Liver (tissue), 9 donors: Measurements from ENCODE around the gene DCP2. TPM values are rescaled to one million over a fixed set of nuclear protein-coding genes. Genes with fewer than 3 reads are reported as not detected.

Experiments used
- DNase-seq: peaks from one replicate; pipeline ENCODE4 v3.0.0-alpha.2; 2017; ENCODE audit warnings: low spot score
- H3K27ac ChIP-seq, 2 donors: one replicate each; pipeline ENCODE4 v1.7.0; 2013; ENCODE audit warnings: inconsistent platforms in 2 of 2, low read length in 2 of 2, control low read depth in 1 of 2, low read depth in 1 of 2, mild to moderate bottlenecking in 1 of 2
- H3K27me3 ChIP-seq, 4 donors: one replicate each; pipeline versions ENCODE4 v1.6.1 to v1.7.0; 2013; ENCODE audit warnings: low read length in 3 of 4, inconsistent platforms in 1 of 4, mild to moderate bottlenecking in 1 of 4, moderate library complexity in 1 of 4; ENCODE audit not compliant: control insufficient read depth in 4 of 4, insufficient read depth in 4 of 4
- H3K36me3 ChIP-seq, 4 donors: one replicate each; pipeline versions ENCODE4 v1.6.1 to v1.7.0; 2013; ENCODE audit warnings: low read length in 3 of 4, mild to moderate bottlenecking in 3 of 4, low read depth in 1 of 4, moderate library complexity in 1 of 4; ENCODE audit not compliant: control insufficient read depth in 4 of 4, insufficient read depth in 3 of 4
- H3K4me1 ChIP-seq, 4 donors: one replicate each; pipeline versions ENCODE4 v1.6.1 to v1.7.0; 2013; ENCODE audit warnings: low read length in 3 of 4, mild to moderate bottlenecking in 3 of 4, moderate library complexity in 1 of 4; ENCODE audit not compliant: control insufficient read depth in 4 of 4, insufficient read depth in 4 of 4
- H3K4me3 ChIP-seq, 3 donors: one replicate each; pipeline versions ENCODE4 v1.6.1 to v1.7.0; 2013; ENCODE audit warnings: low read length in 3 of 3, control low read depth in 1 of 3, low read depth in 1 of 3, mild to moderate bottlenecking in 1 of 3
- H3K9ac ChIP-seq, 2 donors: one replicate each; pipeline ENCODE4 v1.7.0; 2013; ENCODE audit warnings: low read length in 2 of 2, mild to moderate bottlenecking in 2 of 2, moderate library complexity in 2 of 2, control low read depth in 1 of 2, low read depth in 1 of 2
- H3K9me3 ChIP-seq, 4 donors: one replicate each; pipeline versions ENCODE4 v1.6.1 to v1.7.0; 2013; ENCODE audit warnings: low read length in 3 of 4; ENCODE audit not compliant: control insufficient read depth in 4 of 4
- EGR1 ChIP-seq, 2 donors: IDR thresholded peaks; 2 replicates each; pipeline ENCODE4 v1.6.1; 2016 to 2018; ENCODE audit warnings: antibody characterized with exemption in 2 of 2, low read depth in 2 of 2
- FOXA1 ChIP-seq: IDR thresholded peaks from 2 replicates; pipeline ENCODE4 v1.6.1; 2016; ENCODE audit warnings: antibody characterized with exemption
- FOXA2 ChIP-seq: IDR thresholded peaks from 2 replicates; pipeline ENCODE4 v1.6.1; 2016; ENCODE audit warnings: antibody characterized with exemption
- GABPA ChIP-seq, 2 donors: IDR thresholded peaks in 1 of 2; conservative IDR thresholded peaks in 1 of 2; 2 replicates each; pipeline ENCODE4 v1.6.1; 2016; ENCODE audit warnings: antibody characterized with exemption in 2 of 2, mild to moderate bottlenecking in 1 of 2, moderate library complexity in 1 of 2
- HNF4A ChIP-seq, 2 donors: conservative IDR thresholded peaks; 2 replicates each; pipeline ENCODE4 v1.6.1; 2016; ENCODE audit warnings: antibody characterized with exemption in 2 of 2, mild to moderate bottlenecking in 2 of 2
- HNF4G ChIP-seq: IDR thresholded peaks from 2 replicates; pipeline ENCODE4 v1.6.1; 2016; ENCODE audit warnings: antibody characterized with exemption
- NR2F2 ChIP-seq: IDR thresholded peaks from 2 replicates; pipeline ENCODE4 v1.6.1; 2016; ENCODE audit warnings: antibody characterized with exemption
- RAD21 ChIP-seq, 2 donors: IDR thresholded peaks; 2 replicates each; pipeline ENCODE4 v1.6.1; 2016; ENCODE audit warnings: antibody characterized with exemption in 2 of 2, mild to moderate bottlenecking in 2 of 2
- RXRA ChIP-seq, 2 donors: IDR thresholded peaks; 2 replicates each; pipeline ENCODE4 v1.6.1; 2017 to 2018; ENCODE audit warnings: antibody characterized with exemption in 2 of 2, mild to moderate bottlenecking in 1 of 2
- SP1 ChIP-seq: IDR thresholded peaks from 2 replicates; pipeline ENCODE4 v1.6.1; 2018; ENCODE audit warnings: antibody characterized with exemption, mild to moderate bottlenecking
- YY1 ChIP-seq: IDR thresholded peaks from 2 replicates; pipeline ENCODE4 v1.6.1; 2016; ENCODE audit warnings: antibody characterized with exemption, mild to moderate bottlenecking
- ZBTB33 ChIP-seq: IDR thresholded peaks from 2 replicates; pipeline ENCODE4 v1.6.1; 2016; ENCODE audit warnings: antibody characterized with exemption
- WGBS: extraction: QIAGEN DNeasy Blood & Tissue Kit; methylation state at CpG from one replicate; pipeline ENCODE4 v1.1.7; 2013; 5-methylcytosine and 5-hydroxymethylcytosine counted together
- polyA plus RNA-seq, 2 donors: library from polyadenylated mRNA; stranded (reverse) in 1 of 2; unstranded in 1 of 2; fragments of 200-250 nt in 1 of 2; fragments of >200 nt in 1 of 2; fragmentation: Nextera tagmentation in 1 of 2; extraction: Ambion mirVana in 1 of 2; gene quantifications; one replicate each; pipeline versions ENCODE4 v1.2.1 to v1.2.3, GENCODE V29; 2013 to 2015
- total RNA-seq, 2 donors: library from RNA; depleted of rRNA; stranded (reverse); fragments of >200 nt; gene quantifications; one replicate each; pipeline ENCODE4 v1.2.3, GENCODE V29; 2014
- TF ChIP-seq, protein P1 (sequence below): IDR thresholded peaks from 2 replicates; pipeline ENCODE4 v1.6.1; 2016; ENCODE audit warnings: antibody characterized with exemption, mild to moderate bottlenecking
- TF ChIP-seq, protein P2 (sequence below): IDR thresholded peaks from 2 replicates; pipeline ENCODE4 v1.6.1; 2016; ENCODE audit warnings: antibody characterized with exemption
- donor health status: healthy.
- donor health status: healthy.
- donor health status: healthy.
- donor health status: healthy.
- donor health status: healthy.

The DCP2 gene
- total and polyA plus RNA-seq, 4 donors: 2.9 to 44.2 (median 12.4) TPM

DNA sequence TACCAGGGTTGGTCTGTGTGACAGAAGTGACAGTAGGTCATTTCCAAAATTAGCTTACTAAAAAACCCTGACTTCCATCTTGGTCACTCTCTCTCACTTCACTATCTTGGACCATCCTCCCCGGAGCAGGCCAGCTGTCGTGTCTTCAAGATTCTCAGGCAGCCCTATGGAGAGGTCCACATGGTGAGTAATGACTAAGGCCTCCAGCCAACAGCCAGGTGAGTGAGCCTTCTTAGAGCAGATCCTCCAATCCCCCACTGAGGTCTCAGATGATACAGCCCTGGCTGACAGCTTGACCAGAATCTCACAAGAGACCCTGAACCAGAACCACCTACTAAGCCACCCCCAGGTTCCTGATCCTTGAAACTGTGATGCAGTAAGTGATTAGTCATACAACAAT, 92.0 kb downstream of the DCP2 start:
- Histone ChIP-seq H3K36me3 (peaks cover 9 to 58% (median 41%) of the 10 kb centered on the region in 4 donors), H3K27me3 (no peaks in the 10 kb centered on the region), H3K9me3 (no peaks in the 10 kb centered on the region), H3K4me3 (no peak overlapping the region), H3K27ac (no peak overlapping the region), H3K9ac (no peak overlapping the region), H3K4me1 (no peaks in the 10 kb centered on the region)
- DNase-seq: no peak
- WGBS: 95% methylated on average over 2 of the region's 2 CpGs
- TF ChIP-seq NR2F2 (no peak), HNF4A (conservative IDR thresholded peaks at IDR 0.05) (no peak), YY1 (no peak), HNF4G (no peak), FOXA2 (no peak), RAD21 (IDR thresholded peaks at IDR 0.05) (no peak), GABPA (IDR thresholded peaks at IDR 0.05 in 1 of 2, conservative IDR thresholded peaks at IDR 0.05 in 1 of 2) (no peak), RXRA (IDR thresholded peaks at IDR 0.05) (no peak), ZBTB33 (no peak), SP1 (no peak), EGR1 (IDR thresholded peaks at IDR 0.05; ENCODE audit: low read depth in 2 of 2) (no peak), FOXA1 (no peak)
- TF ChIP-seq, protein P1, sequence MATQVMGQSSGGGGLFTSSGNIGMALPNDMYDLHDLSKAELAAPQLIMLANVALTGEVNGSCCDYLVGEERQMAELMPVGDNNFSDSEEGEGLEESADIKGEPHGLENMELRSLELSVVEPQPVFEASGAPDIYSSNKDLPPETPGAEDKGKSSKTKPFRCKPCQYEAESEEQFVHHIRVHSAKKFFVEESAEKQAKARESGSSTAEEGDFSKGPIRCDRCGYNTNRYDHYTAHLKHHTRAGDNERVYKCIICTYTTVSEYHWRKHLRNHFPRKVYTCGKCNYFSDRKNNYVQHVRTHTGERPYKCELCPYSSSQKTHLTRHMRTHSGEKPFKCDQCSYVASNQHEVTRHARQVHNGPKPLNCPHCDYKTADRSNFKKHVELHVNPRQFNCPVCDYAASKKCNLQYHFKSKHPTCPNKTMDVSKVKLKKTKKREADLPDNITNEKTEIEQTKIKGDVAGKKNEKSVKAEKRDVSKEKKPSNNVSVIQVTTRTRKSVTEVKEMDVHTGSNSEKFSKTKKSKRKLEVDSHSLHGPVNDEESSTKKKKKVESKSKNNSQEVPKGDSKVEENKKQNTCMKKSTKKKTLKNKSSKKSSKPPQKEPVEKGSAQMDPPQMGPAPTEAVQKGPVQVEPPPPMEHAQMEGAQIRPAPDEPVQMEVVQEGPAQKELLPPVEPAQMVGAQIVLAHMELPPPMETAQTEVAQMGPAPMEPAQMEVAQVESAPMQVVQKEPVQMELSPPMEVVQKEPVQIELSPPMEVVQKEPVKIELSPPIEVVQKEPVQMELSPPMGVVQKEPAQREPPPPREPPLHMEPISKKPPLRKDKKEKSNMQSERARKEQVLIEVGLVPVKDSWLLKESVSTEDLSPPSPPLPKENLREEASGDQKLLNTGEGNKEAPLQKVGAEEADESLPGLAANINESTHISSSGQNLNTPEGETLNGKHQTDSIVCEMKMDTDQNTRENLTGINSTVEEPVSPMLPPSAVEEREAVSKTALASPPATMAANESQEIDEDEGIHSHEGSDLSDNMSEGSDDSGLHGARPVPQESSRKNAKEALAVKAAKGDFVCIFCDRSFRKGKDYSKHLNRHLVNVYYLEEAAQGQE: no peak
- TF ChIP-seq, protein P2, sequence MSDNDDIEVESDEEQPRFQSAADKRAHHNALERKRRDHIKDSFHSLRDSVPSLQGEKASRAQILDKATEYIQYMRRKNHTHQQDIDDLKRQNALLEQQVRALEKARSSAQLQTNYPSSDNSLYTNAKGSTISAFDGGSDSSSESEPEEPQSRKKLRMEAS: no peak

Other genes starting within 250 kb of the DCP2 start
- gene APC, start 238.9 kb upstream of the DCP2 start, total RNA-seq: 10 to 100 TPM; 33.6 to 36.2 TPM
- 10 to 100 TPM in 1 of 2 donors, 1 to 10 TPM in 1; 4.8 to 15.2 TPM for gene APC, start 238.9 kb upstream of the DCP2 start, polyA plus RNA-seq
- gene SRP19, start 115.5 kb upstream of the DCP2 start, total RNA-seq: 10 to 100 TPM; 22.0 to 49.4 TPM
- gene SRP19, start 115.5 kb upstream of the DCP2 start, polyA plus RNA-seq: 10 to 100 TPM; 52.2 to 65.5 TPM
- 10 to 100 TPM; 41.5 to 42.4 TPM for gene REEP5, start 54.6 kb upstream of the DCP2 start, total RNA-seq
- 100 to 1,000 TPM in 1 of 2 donors, 10 to 100 TPM in 1; 45.7 to 182 TPM for gene REEP5, start 54.6 kb upstream of the DCP2 start, polyA plus RNA-seq